ENCODE data around the gene ATG4C. TPM values are rescaled to one million over a fixed set of nuclear protein-coding genes. Genes with fewer than 3 reads are reported as not detected.
"Not testable (repeated sequence)": the region's sequence is repeated elsewhere in the genome, so short reads cannot be mapped to it uniquely, and the experiment has no call there.

ATG4C gene
- polyA plus RNA-seq, 2 donors = 1.7 to 3.0 TPM

GRCh38 chr1:62756255-62756884, 27.6 kb upstream of the ATG4C start:
- H3K36me3 ChIP-seq (ENCODE audit: control insufficient read depth in 2 of 2, insufficient read depth in 2 of 2, low read length in 1 of 2); H3K27me3 ChIP-seq (ENCODE audit: control insufficient read depth in 1 of 2, insufficient read depth in 2 of 2, low read length in 2 of 2); H3K9me3 ChIP-seq (ENCODE audit: control insufficient read depth in 2 of 2, insufficient read depth in 1 of 2, low read depth in 1 of 2, low read length in 1 of 2); H3K27ac ChIP-seq (ENCODE audit: low read depth in 2 of 2, low read length in 1 of 2); H3K4me1 ChIP-seq (ENCODE audit: control insufficient read depth in 2 of 2, insufficient read depth in 2 of 2, low read length in 1 of 2); H3K4me3 ChIP-seq (ENCODE audit: low read depth in 1 of 2, low read length in 2 of 2): not testable (repeated sequence)
- WGBS, 2 donors = 88 to 90% methylated on average over 5 of the region's 5 CpGs

- H3K4me1 ChIP-seq (ENCODE audit: control insufficient read depth in 2 of 2, insufficient read depth in 2 of 2, low read length in 1 of 2); H3K27ac ChIP-seq (ENCODE audit: low read depth in 2 of 2, low read length in 1 of 2); H3K27me3 ChIP-seq (ENCODE audit: control insufficient read depth in 1 of 2, insufficient read depth in 2 of 2, low read length in 2 of 2); H3K9me3 ChIP-seq (ENCODE audit: control insufficient read depth in 2 of 2, insufficient read depth in 1 of 2, low read depth in 1 of 2, low read length in 1 of 2); H3K4me3 ChIP-seq (ENCODE audit: low read depth in 1 of 2, low read length in 2 of 2); H3K36me3 ChIP-seq (ENCODE audit: control insufficient read depth in 2 of 2, insufficient read depth in 2 of 2, low read length in 1 of 2): not testable (repeated sequence)
- WGBS, 2 donors = 54 to 67% methylated on average over 3 to 4 of the region's 5 CpGs
These were observed 24.6 kb upstream of the ATG4C start for GRCh38 chr1:62759232-62759875.

- H3K4me1 ChIP-seq (ENCODE audit: control insufficient read depth in 2 of 2, insufficient read depth in 2 of 2, low read length in 1 of 2); H3K27me3 ChIP-seq (ENCODE audit: control insufficient read depth in 1 of 2, insufficient read depth in 2 of 2, low read length in 2 of 2); H3K36me3 ChIP-seq (ENCODE audit: control insufficient read depth in 2 of 2, insufficient read depth in 2 of 2, low read length in 1 of 2); H3K27ac ChIP-seq (ENCODE audit: low read depth in 2 of 2, low read length in 1 of 2); H3K9me3 ChIP-seq (ENCODE audit: control insufficient read depth in 2 of 2, insufficient read depth in 1 of 2, low read depth in 1 of 2, low read length in 1 of 2); H3K4me3 ChIP-seq (ENCODE audit: low read depth in 1 of 2, low read length in 2 of 2): not testable (repeated sequence)
- WGBS, 2 donors = 63 to 70% methylated on average over 6 of the region's 6 CpGs
These were observed 23.7 kb upstream of the ATG4C start for GRCh38 chr1:62760021-62760782.

- 93 to 95% methylated on average over 29 to 30 of the region's 30 CpGs for WGBS, 2 donors
- not testable (repeated sequence) for H3K4me3 ChIP-seq (ENCODE audit: low read depth in 1 of 2, low read length in 2 of 2); H3K4me1 ChIP-seq (ENCODE audit: control insufficient read depth in 2 of 2, insufficient read depth in 2 of 2, low read length in 1 of 2); H3K9me3 ChIP-seq (ENCODE audit: control insufficient read depth in 2 of 2, insufficient read depth in 1 of 2, low read depth in 1 of 2, low read length in 1 of 2); H3K27ac ChIP-seq (ENCODE audit: low read depth in 2 of 2, low read length in 1 of 2); H3K36me3 ChIP-seq (ENCODE audit: control insufficient read depth in 2 of 2, insufficient read depth in 2 of 2, low read length in 1 of 2); H3K27me3 ChIP-seq (ENCODE audit: control insufficient read depth in 1 of 2, insufficient read depth in 2 of 2, low read length in 2 of 2)
These were observed 22.6 kb upstream of the ATG4C start for GRCh38 chr1:62761223-62761870.

- WGBS, 2 donors = 94 to 95% methylated on average over 4 of the region's 4 CpGs
- H3K27ac ChIP-seq (ENCODE audit: low read depth in 2 of 2, low read length in 1 of 2); H3K27me3 ChIP-seq (ENCODE audit: control insufficient read depth in 1 of 2, insufficient read depth in 2 of 2, low read length in 2 of 2): not testable (repeated sequence)
These were observed 21.9 kb upstream of the ATG4C start for GRCh38 chr1:62762027-62762426.

GRCh38 chr1:62765981-62766380, 18.0 kb upstream of the ATG4C start:
- Histone ChIP-seq H3K4me1 (ENCODE audit: control insufficient read depth in 2 of 2, insufficient read depth in 2 of 2, low read length in 1 of 2) (no peaks in the 10 kb centered on the region), H3K27me3 (ENCODE audit: control insufficient read depth in 1 of 2, insufficient read depth in 2 of 2, low read length in 2 of 2) (no peaks in the 10 kb centered on the region), H3K4me3 (ENCODE audit: low read depth in 1 of 2, low read length in 2 of 2) (no peak overlapping the region), H3K36me3 (ENCODE audit: control insufficient read depth in 2 of 2, insufficient read depth in 2 of 2, low read length in 1 of 2) (no peaks in the 10 kb centered on the region), H3K27ac (ENCODE audit: low read depth in 2 of 2, low read length in 1 of 2) (no peak overlapping the region), H3K9me3 (ENCODE audit: control insufficient read depth in 2 of 2, insufficient read depth in 1 of 2, low read depth in 1 of 2, low read length in 1 of 2) (no peaks in the 10 kb centered on the region)
- 48 to 56% methylated on average over 4 of the region's 4 CpGs for WGBS, 2 donors

More at GRCh38 chr1:62762027-62762426, 21.9 kb upstream of the ATG4C start:
- not testable (repeated sequence) for H3K36me3 ChIP-seq (ENCODE audit: control insufficient read depth in 2 of 2, insufficient read depth in 2 of 2, low read length in 1 of 2); H3K4me3 ChIP-seq (ENCODE audit: low read depth in 1 of 2, low read length in 2 of 2); H3K4me1 ChIP-seq (ENCODE audit: control insufficient read depth in 2 of 2, insufficient read depth in 2 of 2, low read length in 1 of 2); H3K9me3 ChIP-seq (ENCODE audit: control insufficient read depth in 2 of 2, insufficient read depth in 1 of 2, low read depth in 1 of 2, low read length in 1 of 2)

GRCh38 chr1:62768551-62768950, 15.4 kb upstream of the ATG4C start:
- WGBS, 2 donors = 84 to 87% methylated on average over 11 of the region's 11 CpGs
- H3K9me3 ChIP-seq (ENCODE audit: control insufficient read depth in 2 of 2, insufficient read depth in 1 of 2, low read depth in 1 of 2, low read length in 1 of 2) = not testable (repeated sequence)

GRCh38 chr1:62772607-62773295, 11.2 kb upstream of the ATG4C start:
- H3K27ac ChIP-seq (ENCODE audit: low read depth in 2 of 2, low read length in 1 of 2) = no peak overlapping the region
- WGBS, 2 donors = 85 to 94% methylated on average over 1 of the region's 1 CpG

More at GRCh38 chr1:62768551-62768950, 15.4 kb upstream of the ATG4C start:
- not testable (repeated sequence) for H3K4me3 ChIP-seq (ENCODE audit: low read depth in 1 of 2, low read length in 2 of 2); H3K27me3 ChIP-seq (ENCODE audit: control insufficient read depth in 1 of 2, insufficient read depth in 2 of 2, low read length in 2 of 2); H3K27ac ChIP-seq (ENCODE audit: low read depth in 2 of 2, low read length in 1 of 2); H3K36me3 ChIP-seq (ENCODE audit: control insufficient read depth in 2 of 2, insufficient read depth in 2 of 2, low read length in 1 of 2); H3K4me1 ChIP-seq (ENCODE audit: control insufficient read depth in 2 of 2, insufficient read depth in 2 of 2, low read length in 1 of 2)

GRCh38 chr1:62774006-62774405, 9.9 kb upstream of the ATG4C start:
- Histone ChIP-seq H3K27me3 (ENCODE audit: control insufficient read depth in 1 of 2, insufficient read depth in 2 of 2, low read length in 2 of 2) (no peaks in the 10 kb centered on the region), H3K4me1 (ENCODE audit: control insufficient read depth in 2 of 2, insufficient read depth in 2 of 2, low read length in 1 of 2) (no peaks in the 10 kb centered on the region), H3K36me3 (ENCODE audit: control insufficient read depth in 2 of 2, insufficient read depth in 2 of 2, low read length in 1 of 2) (no peaks in the 10 kb centered on the region), H3K27ac (ENCODE audit: low read depth in 2 of 2, low read length in 1 of 2) (no peak overlapping the region), H3K4me3 (ENCODE audit: low read depth in 1 of 2, low read length in 2 of 2) (no peak overlapping the region), H3K9me3 (ENCODE audit: control insufficient read depth in 2 of 2, insufficient read depth in 1 of 2, low read depth in 1 of 2, low read length in 1 of 2) (no peaks in the 10 kb centered on the region)
- WGBS, 2 donors = 79 to 84% methylated on average over 2 of the region's 2 CpGs

More at GRCh38 chr1:62772607-62773295, 11.2 kb upstream of the ATG4C start:
- no peak overlapping the region for H3K4me3 ChIP-seq (ENCODE audit: low read depth in 1 of 2, low read length in 2 of 2)
- no peaks in the 10 kb centered on the region for H3K9me3 ChIP-seq (ENCODE audit: control insufficient read depth in 2 of 2, insufficient read depth in 1 of 2, low read depth in 1 of 2, low read length in 1 of 2)
- H3K27me3 ChIP-seq (ENCODE audit: control insufficient read depth in 1 of 2, insufficient read depth in 2 of 2, low read length in 2 of 2) = no peaks in the 10 kb centered on the region
- no peaks in the 10 kb centered on the region for H3K4me1 ChIP-seq (ENCODE audit: control insufficient read depth in 2 of 2, insufficient read depth in 2 of 2, low read length in 1 of 2)
- no peaks in the 10 kb centered on the region for H3K36me3 ChIP-seq (ENCODE audit: control insufficient read depth in 2 of 2, insufficient read depth in 2 of 2, low read length in 1 of 2)

All from esophagus (tissue), 2 donors.